ENCODE results near the gene ERC2. TPM values are rescaled to one million over a fixed set of nuclear protein-coding genes. Genes with fewer than 3 reads are reported as not detected.

Gene ERC2
- total and polyA plus RNA-seq, 2 of the 8 experiments (the other 6 are each of a cell fraction or from before 2014, with no cell fraction given) = 16.4 to 22.8 TPM

- Histone ChIP-seq H2BK5ac (ENCODE audit: low read depth, low read length) (no peak overlapping the region), H2AFZ (ENCODE audit: low read length) (no peak overlapping the region), H3K9ac (replicated peaks in 1 of 4; ENCODE audit: extremely low read depth in 1 of 4, low read depth in 3 of 4, low read length in 3 of 4) (no peak overlapping the region), H3K4ac (replicated peaks; ENCODE audit: insufficient read length, low read depth, low read length) (no peak overlapping the region), H4K8ac (ENCODE audit: extremely low read depth, insufficient read depth, low read length) (no peak overlapping the region), H2BK15ac (ENCODE audit: low read length) (no peak overlapping the region), H3K18ac (ENCODE audit: extremely low read depth, low read length) (no peak overlapping the region), H2BK120ac (replicated peaks; ENCODE audit: low read depth, low read length) (no peak overlapping the region), H2AK5ac (ENCODE audit: low read depth, low read length) (no peak overlapping the region), H3K23ac (ENCODE audit: insufficient read length) (no peak overlapping the region), H3K14ac (ENCODE audit: insufficient read length) (no peak overlapping the region), H2BK12ac (ENCODE audit: low read depth, low read length) (no peak overlapping the region), H3K79me1 (ENCODE audit: low read depth, low read length) (no peaks in the 10 kb centered on the region), H4K20me1 (replicated peaks in 1 of 2; ENCODE audit: control insufficient read depth in 1 of 2, insufficient read depth in 2 of 2, low read length in 2 of 2) (no peaks in the 10 kb centered on the region), H3K79me2 (ENCODE audit: control insufficient read depth in 1 of 2, insufficient read depth in 2 of 2, low read length in 2 of 2) (no peaks in the 10 kb centered on the region), H3K9me3 (ENCODE audit: insufficient read depth in 2 of 2, low read depth in 1 of 2, low read length in 1 of 2) (no peaks in the 10 kb centered on the region), H3K23me2 (ENCODE audit: low read depth, low read length) (no peaks in the 10 kb centered on the region), H3K27ac (ENCODE audit: low read depth, low read length) (no peak overlapping the region), H3K56ac (replicated peaks; ENCODE audit: insufficient read length, low read depth, low read length) (no peak overlapping the region), H3K27me3 (replicated peaks in 1 of 4; ENCODE audit: control insufficient read depth in 3 of 4, extremely low read depth in 1 of 4, insufficient read depth in 3 of 4, low read length in 3 of 4) (no peaks in the 10 kb centered on the region), H3K4me3 (ENCODE audit: extremely low read depth in 1 of 4, insufficient read depth in 2 of 4, low read depth in 3 of 4, low read length in 4 of 4) (no peak overlapping the region), H3K4me2 (ENCODE audit: insufficient read depth in 1 of 2, low read depth in 2 of 2, low read length in 2 of 2) (no peak overlapping the region), H2BK20ac (ENCODE audit: low read length) (no peak overlapping the region), H4K91ac (replicated peaks; ENCODE audit: insufficient read length, low read length) (no peak overlapping the region), H3K36me3 (ENCODE audit: control insufficient read depth in 2 of 4, insufficient read depth in 4 of 4, low read length in 3 of 4) (no peaks in the 10 kb centered on the region; a peak in 1 of 8 replicates), H3K4me1 (replicated peaks in 1 of 4; ENCODE audit: control insufficient read depth in 3 of 4, insufficient read depth in 4 of 4, low read length in 3 of 4) (no peaks in the 10 kb centered on the region), H4K5ac (ENCODE audit: insufficient read length, low read depth, low read length) (no peak overlapping the region)
- WGBS, 2 experiments (ENCODE audit: extremely low coverage in 1 of 2, insufficient coverage in 1 of 2, insufficient read length in 1 of 2, insufficient replicate concordance in 2 of 2, low coverage in 1 of 2, low lambda C conversion rate in 2 of 2, missing lambda C conversion rate in 1 of 2) = 88% methylated on average over 3 of the region's 3 CpGs; no CpG with 5 or more reads in 1 of the 2 experiments
- FAIRE-seq (no peak), DNase-seq (ENCODE audit: low read depth in 1 of 2, low spot score in 2 of 2) (no peak)
- TF ChIP-seq PHF8 (conservative IDR thresholded peaks at IDR 0.05; ENCODE audit: low read depth, low read length) (no peak), RBBP5 (IDR thresholded peaks at IDR 0.05; ENCODE audit: borderline replicate concordance, low read depth, low read length) (no peak), SAP30 (IDR thresholded peaks at IDR 0.05; ENCODE audit: insufficient read depth, insufficient replicate concordance, low read length) (no peak), HDAC6 (IDR thresholded peaks at IDR 0.05; ENCODE audit: low read depth, low read length) (no peak), CTBP2 (IDR thresholded peaks at IDR 0.05; ENCODE audit: borderline replicate concordance, insufficient read depth, insufficient read length, low read length) (no peak), RFX5 (IDR thresholded peaks at IDR 0.05; ENCODE audit: borderline replicate concordance, low read depth, low read length) (no peak), SP1 (IDR thresholded peaks at IDR 0.05; ENCODE audit: low read depth, low read length) (no peak), NANOG (IDR thresholded peaks at IDR 0.05; ENCODE audit: insufficient read depth, low read depth, low read length, poor library complexity, severe bottlenecking) (no peak), SIRT6 (IDR thresholded peaks at IDR 0.05; ENCODE audit: low read length) (no peak), GABPA (IDR thresholded peaks at IDR 0.05; ENCODE audit: borderline replicate concordance, insufficient read depth, low read length) (no peak), CHD2 (IDR thresholded peaks at IDR 0.05; ENCODE audit: low read length) (no peak)
- CTCF ChIA-PET (ENCODE audit: partially characterized antibody) = no interaction called here
- POLR2A ChIA-PET (ENCODE audit: partially characterized antibody) = no interaction called here
These were observed 320.9 kb downstream of the ERC2 start for GRCh38 chr3:56147354-56147753.

Measured in H1 (cell line).